Measurements from ENCODE around the gene TAF7L. TPM values are rescaled to one million over a fixed set of nuclear protein-coding genes. Genes with fewer than 3 reads are reported as not detected.

The TAF7L gene
- total RNA-seq, 1 donor from 2014 or later: not detected

DNA sequence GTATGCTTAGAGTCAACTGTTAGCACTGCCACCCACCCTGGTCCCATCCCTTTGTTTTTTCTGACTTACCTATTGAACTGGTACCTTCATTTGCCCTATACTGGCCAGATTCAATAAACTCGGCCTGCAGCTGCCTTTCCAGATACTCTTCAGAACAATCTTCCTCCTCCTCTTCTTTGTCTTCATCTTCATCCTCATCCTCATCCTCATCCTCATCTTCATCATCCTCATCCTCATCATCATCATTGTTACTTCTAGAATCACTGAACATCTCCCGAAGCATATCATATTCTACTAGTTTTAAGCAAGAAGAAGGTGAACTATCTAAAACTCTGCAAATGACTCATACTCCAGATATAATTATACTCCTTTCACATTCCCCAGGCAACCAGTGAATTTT, 14.9 kb downstream of the TAF7L start:
- Histone ChIP-seq H3K36me3 (no peaks in the 10 kb centered on the region), H3K4me3 (no peak overlapping the region), H3K27me3 (no peaks in the 10 kb centered on the region), H3K9me3 (no peaks in the 10 kb centered on the region), H3K4me1 (no peaks in the 10 kb centered on the region), H3K27ac (no peak overlapping the region)
- ATAC-seq (no peak), DNase-seq (no peak)
- intact Hi-C loops (cut with DNase I): no loop called here
- TF ChIP-seq, protein P1, sequence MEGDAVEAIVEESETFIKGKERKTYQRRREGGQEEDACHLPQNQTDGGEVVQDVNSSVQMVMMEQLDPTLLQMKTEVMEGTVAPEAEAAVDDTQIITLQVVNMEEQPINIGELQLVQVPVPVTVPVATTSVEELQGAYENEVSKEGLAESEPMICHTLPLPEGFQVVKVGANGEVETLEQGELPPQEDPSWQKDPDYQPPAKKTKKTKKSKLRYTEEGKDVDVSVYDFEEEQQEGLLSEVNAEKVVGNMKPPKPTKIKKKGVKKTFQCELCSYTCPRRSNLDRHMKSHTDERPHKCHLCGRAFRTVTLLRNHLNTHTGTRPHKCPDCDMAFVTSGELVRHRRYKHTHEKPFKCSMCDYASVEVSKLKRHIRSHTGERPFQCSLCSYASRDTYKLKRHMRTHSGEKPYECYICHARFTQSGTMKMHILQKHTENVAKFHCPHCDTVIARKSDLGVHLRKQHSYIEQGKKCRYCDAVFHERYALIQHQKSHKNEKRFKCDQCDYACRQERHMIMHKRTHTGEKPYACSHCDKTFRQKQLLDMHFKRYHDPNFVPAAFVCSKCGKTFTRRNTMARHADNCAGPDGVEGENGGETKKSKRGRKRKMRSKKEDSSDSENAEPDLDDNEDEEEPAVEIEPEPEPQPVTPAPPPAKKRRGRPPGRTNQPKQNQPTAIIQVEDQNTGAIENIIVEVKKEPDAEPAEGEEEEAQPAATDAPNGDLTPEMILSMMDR (IDR thresholded peaks at IDR 0.05): no peak

DNA sequence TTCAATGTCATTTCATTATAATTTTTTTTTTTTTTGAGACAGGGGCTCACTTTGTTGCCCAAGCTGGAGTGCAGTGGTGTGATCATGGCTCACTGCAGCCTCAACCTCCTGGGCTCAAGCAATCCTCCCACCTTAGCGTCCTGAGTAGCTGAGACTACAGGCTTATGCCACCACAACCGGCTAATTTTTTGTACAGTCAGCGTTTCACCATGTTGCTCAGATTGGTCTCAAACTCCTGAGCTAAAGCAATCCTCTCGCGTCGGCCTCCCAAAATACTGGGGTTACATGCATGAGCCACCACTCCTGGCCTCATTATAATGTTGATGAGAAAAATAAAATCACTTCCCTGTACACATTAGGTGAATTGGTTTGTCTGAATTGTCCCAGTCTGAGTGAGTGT, 16.9 kb downstream of the TAF7L start:
- Histone ChIP-seq H3K27ac (no peak overlapping the region), H3K27me3 (no peaks in the 10 kb centered on the region), H3K4me3 (no peak overlapping the region), H3K9me3 (no peaks in the 10 kb centered on the region), H3K4me1 (no peaks in the 10 kb centered on the region), H3K36me3 (no peaks in the 10 kb centered on the region)
- no peak for ATAC-seq
- TF ChIP-seq, protein P1 (IDR thresholded peaks at IDR 0.05): no peak
- intact Hi-C loops (cut with DNase I): no loop called here
- no peak for DNase-seq

DNA sequence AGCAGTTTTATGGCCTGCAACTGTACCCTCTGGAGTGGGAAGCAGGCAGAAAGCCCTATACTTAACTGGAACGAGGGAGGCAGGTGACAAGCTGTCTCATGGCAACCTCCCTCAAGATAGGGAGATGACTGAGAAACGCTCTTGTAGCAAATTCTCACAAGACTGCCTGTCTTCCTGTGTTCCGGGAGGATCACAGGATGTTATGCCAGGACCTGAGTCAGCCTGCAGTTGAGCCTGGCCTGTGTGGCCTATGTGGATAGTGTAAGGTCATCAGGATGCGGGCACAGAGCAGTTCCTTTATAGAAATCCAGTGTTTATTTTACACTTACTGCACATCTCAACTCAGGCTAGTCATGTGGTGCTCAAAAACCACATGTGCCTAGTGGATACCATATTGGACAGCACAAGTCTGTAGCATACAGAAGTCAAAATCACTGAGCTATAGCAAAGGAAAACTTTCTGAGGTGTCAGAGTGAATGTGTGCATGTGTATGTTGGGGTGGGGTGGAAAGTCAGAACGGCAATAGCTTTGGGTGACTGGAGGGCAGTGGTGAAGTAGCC, 25.2 kb downstream of the TAF7L start:
- no peaks in the 10 kb centered on the region for H3K36me3 ChIP-seq
- ATAC-seq: no peak
- intact Hi-C loops (cut with DNase I): no loop called here
- H3K27me3 ChIP-seq: no peaks in the 10 kb centered on the region
- H3K4me1 ChIP-seq: no peaks in the 10 kb centered on the region
- TF ChIP-seq, protein P1 (IDR thresholded peaks at IDR 0.05): no peak
- H3K9me3 ChIP-seq: no peaks in the 10 kb centered on the region
- no peak for DNase-seq
- H3K4me3 ChIP-seq: no peak overlapping the region
- no peak overlapping the region for H3K27ac ChIP-seq

DNA sequence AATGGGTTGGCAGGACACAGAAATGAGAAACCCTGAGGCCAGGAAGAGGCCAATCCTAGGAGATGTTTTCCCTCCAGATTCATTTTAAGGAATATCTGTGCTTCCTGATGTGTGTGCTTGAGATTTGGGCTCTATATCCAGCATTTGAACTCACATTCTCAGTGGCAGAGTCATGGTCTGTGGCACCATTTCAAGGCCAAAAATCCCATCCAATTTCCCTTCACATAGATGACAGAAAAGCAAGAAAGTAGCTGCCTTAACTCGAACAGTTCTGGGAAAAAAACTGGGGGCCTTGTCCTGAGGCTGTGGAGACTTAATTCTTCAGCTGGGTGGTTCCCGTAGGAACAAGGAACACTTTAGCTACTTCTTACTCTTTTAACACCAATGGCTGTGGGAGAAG, 27.4 kb downstream of the TAF7L start:
- no peaks in the 10 kb centered on the region for H3K27me3 ChIP-seq
- DNase-seq (no peak), ATAC-seq (no peak)
- H3K4me1 ChIP-seq: no peaks in the 10 kb centered on the region
- H3K36me3 ChIP-seq: no peaks in the 10 kb centered on the region
- no peaks in the 10 kb centered on the region for H3K9me3 ChIP-seq
- TF ChIP-seq, protein P1 (IDR thresholded peaks at IDR 0.05): no peak
- no peak overlapping the region for H3K27ac ChIP-seq
- no peak overlapping the region for H3K4me3 ChIP-seq
- intact Hi-C loops (cut with DNase I): no loop called here

DNA sequence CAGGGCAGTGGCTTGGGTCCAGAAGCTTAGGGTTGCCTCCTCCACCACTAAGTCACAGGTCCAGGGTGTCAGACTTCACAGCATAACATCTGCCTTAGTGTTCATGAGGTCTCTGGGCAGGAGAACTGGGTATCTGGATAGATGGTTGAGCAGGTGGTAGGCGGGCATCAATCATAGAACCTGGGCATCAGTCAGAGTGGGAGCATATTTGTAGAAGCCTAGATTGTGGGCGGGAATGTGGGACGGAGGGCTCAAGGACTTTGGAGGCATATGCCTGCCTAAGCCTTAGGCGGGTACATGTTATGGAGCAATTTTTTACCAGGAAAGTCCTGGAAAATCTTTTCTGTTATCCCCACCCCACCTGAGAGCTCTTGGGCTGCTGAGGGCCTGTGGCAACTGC, 28.5 kb downstream of the TAF7L start:
- no peak for DNase-seq
- Histone ChIP-seq H3K9me3 (no peaks in the 10 kb centered on the region), H3K36me3 (no peaks in the 10 kb centered on the region), H3K4me1 (no peaks in the 10 kb centered on the region), H3K27ac (no peak overlapping the region), H3K27me3 (no peaks in the 10 kb centered on the region), H3K4me3 (no peak overlapping the region)
- no peak for ATAC-seq
- intact Hi-C loops (cut with DNase I): no loop called here
- TF ChIP-seq, protein P1 (IDR thresholded peaks at IDR 0.05): no peak

DNA sequence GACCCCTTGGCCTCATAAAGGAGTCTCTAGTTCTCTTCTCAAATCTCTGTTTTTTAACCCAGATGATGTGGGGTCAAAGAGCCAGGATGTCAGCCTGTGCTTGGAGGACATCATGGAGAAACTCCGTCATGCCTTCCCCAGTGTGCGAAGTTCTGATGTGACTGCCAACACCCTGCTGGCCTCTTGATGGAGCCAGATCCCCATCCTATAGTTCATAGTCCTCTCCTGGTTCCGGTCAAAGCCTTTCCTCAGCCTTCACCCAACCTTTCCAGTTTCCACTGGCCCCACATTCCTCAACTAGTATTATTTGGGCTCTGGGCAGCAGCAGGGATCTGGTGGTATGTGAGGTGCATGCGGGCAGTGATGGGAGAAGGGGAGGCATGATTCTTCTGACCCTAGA, 30.7 kb downstream of the TAF7L start:
- DNase-seq: no peak
- H3K9me3 ChIP-seq: no peaks in the 10 kb centered on the region
- intact Hi-C loops (cut with DNase I): no loop called here
- no peak overlapping the region for H3K4me3 ChIP-seq
- H3K27ac ChIP-seq: no peak overlapping the region
- TF ChIP-seq, protein P1 (IDR thresholded peaks at IDR 0.05): no peak
- H3K36me3 ChIP-seq: no peaks in the 10 kb centered on the region
- no peaks in the 10 kb centered on the region for H3K4me1 ChIP-seq
- no peaks in the 10 kb centered on the region for H3K27me3 ChIP-seq
- no peak for ATAC-seq

Measured in upper lobe of right lung (tissue), 1 donor.